ENCODE data around the gene INPP5D.
A peak's percentile ranks its signal among the peaks of the same experiment; 100 is the strongest.

INPP5D gene

DNA sequence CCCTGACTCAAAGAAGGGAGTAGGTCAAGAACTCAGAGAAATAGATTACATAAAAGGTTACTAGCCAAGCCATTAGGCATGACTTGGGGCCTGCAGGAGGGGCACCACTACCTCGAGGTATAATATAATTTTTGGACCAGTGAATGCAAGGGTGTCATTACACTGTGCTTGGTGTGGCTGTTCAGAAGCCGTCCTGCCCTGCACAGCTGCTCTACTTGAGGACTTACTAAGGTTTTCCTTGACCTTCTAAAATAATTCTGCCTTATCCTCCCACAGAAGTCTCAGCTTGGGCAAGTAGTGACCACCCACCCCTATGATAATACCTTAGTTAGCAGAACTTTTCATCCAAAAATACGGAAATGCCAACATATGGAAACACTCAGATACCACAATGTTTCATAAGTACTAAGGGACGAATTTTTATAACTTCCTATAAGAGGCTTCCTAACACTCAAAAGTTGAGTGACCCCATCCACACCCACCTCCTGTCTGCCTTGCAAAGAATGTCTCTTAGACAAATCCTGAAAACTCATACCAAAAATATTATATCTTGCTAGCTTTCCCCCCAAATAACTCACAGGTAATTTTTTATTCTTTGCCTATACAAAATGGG, 173.6 kb downstream of the INPP5D start:
- Mint-ChIP-seq H3K4me3 (peak overlapping the region; percentile 40), H3K36me3 (no peaks in the 10 kb centered on the region), H3K27ac (no peak overlapping the region), H3K27me3 (no peaks in the 10 kb centered on the region), H3K4me1 (peaks cover 27% of the 10 kb centered on the region), H3K9me3 (no peaks in the 10 kb centered on the region)

DNA sequence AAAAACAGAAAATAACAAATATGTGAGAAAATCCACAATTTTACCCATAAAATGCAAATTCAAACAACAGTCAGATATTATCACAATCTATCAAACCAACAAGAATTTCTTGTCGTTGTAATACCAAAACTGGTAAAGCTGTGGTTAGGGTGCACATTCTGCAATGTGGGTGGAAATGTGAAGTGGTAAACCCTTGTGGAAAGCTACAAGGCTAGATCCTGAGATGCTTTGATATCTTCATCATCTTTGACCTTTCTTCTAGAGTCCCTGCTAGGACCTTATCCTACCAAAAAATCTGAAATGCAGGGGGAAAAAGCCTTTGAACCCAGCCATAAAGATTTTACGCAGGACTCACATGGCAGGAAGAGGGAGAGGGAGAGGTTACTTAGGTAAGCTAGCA, 174.1 kb downstream of the INPP5D start:
- Mint-ChIP-seq H3K9me3 (no peaks in the 10 kb centered on the region), H3K4me3 (peak overlapping the region; percentile 40), H3K27ac (peak overlapping the region; percentile 62), H3K36me3 (no peaks in the 10 kb centered on the region), H3K27me3 (no peaks in the 10 kb centered on the region), H3K4me1 (peaks cover 33% of the 10 kb centered on the region)

DNA sequence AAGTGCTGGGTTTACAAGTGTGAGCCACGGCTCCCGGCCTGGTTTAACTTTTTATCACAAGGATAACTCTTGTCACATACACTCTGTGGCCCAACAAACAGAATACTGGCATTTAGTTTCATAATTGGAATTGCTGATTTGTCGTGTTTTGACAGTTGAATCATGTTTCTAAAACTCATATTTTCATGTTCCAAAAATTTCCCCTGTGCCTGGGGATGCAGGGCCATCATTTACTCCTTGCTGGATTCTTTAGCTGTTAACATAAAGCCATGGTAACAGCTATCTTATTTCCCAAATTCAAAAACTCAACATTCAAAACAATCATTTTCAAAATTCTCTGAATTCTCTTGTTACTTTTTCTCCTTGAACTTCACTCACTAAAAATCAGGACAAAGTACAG, 174.9 kb downstream of the INPP5D start:
- Mint-ChIP-seq H3K36me3 (no peaks in the 10 kb centered on the region), H3K4me1 (peaks cover 40% of the 10 kb centered on the region), H3K9me3 (no peaks in the 10 kb centered on the region), H3K27me3 (no peaks in the 10 kb centered on the region), H3K4me3 (no peak overlapping the region), H3K27ac (no peak overlapping the region)

DNA sequence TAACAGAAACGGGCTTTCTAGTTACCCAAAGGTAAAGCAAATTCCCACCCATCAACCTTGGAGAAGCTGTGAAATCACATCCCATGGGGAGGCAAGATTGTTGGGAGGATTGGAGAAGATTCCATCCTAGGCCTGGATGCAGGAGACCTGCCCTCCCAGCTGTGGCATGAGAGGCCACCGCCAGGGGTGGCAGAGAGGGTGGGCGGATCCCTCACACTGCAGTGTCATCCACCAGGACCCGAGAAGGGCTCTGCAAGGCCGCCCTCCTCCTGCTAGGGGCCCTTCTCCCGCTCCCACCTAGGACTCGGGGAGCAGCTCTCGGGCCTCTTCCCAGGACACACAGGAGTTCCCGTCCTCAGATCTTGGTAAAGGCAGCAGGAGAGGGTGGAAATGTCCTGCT, 175.8 kb downstream of the INPP5D start:
- H3K4me3 Mint-ChIP-seq: no peak overlapping the region
- H3K9me3 Mint-ChIP-seq: no peaks in the 10 kb centered on the region
- no peaks in the 10 kb centered on the region for H3K27me3 Mint-ChIP-seq
- no peaks in the 10 kb centered on the region for H3K36me3 Mint-ChIP-seq
- H3K27ac Mint-ChIP-seq: no peak overlapping the region
- H3K4me1 Mint-ChIP-seq: peaks cover 44% of the 10 kb centered on the region

DNA sequence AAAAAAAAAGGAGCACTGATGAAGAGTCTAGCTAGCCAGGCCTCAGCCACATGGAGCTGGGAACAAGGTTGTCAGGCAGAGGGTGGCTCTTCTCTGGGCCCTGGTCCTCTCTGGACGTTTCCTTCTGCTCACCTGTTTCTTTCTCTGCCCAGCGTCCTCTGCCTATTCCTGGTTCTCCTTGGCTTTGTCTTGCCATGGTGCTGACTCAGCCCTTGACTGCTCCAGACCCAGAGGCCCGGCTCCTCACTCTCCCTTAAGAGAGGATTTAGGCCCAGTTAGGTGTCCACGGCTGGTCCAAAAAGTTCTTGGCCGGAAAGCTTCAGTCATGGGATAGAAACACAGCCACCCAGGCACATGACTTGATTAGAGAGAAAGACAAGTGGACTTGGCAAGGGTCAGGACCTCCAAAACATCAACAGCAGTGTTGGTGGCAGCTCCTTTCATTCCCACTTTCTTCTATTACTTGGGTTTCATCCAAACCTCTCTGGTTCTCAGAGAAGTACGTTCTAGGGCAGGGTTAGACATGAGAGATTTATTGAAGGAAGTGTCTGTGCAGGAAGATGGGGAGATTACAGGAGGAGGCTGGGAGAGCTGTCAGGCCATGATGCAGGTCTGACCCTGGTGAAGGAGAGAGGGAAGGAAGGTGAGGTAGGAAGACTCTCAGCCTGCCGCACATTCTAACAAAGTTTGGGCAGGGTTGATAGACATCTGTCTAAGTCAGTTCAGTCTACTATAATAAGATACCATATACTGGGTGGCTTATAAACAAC, 176.9 kb downstream of the INPP5D start:
- Mint-ChIP-seq H3K4me1 (peaks cover 53% of the 10 kb centered on the region), H3K27me3 (no peaks in the 10 kb centered on the region), H3K4me3 (no peak overlapping the region), H3K9me3 (no peaks in the 10 kb centered on the region), H3K27ac (peak overlapping the region; percentile 12), H3K36me3 (no peaks in the 10 kb centered on the region)

DNA sequence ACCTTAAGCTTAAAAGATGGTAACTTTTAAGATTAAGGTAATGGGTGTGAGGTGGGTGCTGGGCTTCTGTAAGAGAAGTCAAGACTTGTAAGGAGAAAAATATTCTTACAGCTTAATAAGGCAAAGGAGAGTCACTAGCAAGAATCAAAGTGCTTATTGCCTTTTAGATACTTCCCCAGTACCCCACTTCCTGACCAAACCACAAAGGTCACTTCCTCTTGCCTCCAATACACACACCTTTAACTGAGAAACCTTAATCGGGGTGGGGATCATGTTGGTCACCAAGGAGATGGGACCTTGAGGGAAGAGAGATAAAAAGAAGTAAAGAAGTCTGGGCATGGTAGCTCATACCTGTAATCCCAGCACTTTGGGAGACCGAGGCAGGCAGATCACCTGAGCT, 180.8 kb downstream of the INPP5D start:
- Mint-ChIP-seq H3K36me3 (no peaks in the 10 kb centered on the region), H3K4me3 (peak overlapping the region; percentile 55), H3K4me1 (peaks cover 65% of the 10 kb centered on the region), H3K27me3 (no peaks in the 10 kb centered on the region), H3K27ac (peak overlapping the region; percentile 81), H3K9me3 (no peaks in the 10 kb centered on the region)

DNA sequence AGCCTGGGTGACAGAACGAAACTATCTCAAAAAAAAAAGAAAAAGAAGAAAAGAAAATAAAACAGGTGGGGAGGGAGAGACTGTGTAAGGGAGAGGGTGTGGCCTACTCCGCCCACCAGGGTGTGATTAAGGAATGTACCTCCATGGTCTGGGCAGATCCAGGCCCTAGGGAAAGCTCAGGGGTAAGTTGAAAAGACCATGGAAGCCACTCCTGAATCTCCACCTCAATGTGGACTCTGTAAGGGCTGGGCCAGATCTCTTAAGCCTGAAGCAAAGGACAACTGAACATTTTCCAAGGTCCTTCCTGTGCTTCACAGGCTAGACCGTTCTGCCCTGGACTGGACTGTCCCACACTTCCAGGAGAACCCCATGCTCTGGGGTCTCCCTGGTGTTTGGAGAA, 181.7 kb downstream of the INPP5D start:
- H3K4me3 Mint-ChIP-seq: no peak overlapping the region
- peaks cover 70% of the 10 kb centered on the region for H3K4me1 Mint-ChIP-seq

DNA sequence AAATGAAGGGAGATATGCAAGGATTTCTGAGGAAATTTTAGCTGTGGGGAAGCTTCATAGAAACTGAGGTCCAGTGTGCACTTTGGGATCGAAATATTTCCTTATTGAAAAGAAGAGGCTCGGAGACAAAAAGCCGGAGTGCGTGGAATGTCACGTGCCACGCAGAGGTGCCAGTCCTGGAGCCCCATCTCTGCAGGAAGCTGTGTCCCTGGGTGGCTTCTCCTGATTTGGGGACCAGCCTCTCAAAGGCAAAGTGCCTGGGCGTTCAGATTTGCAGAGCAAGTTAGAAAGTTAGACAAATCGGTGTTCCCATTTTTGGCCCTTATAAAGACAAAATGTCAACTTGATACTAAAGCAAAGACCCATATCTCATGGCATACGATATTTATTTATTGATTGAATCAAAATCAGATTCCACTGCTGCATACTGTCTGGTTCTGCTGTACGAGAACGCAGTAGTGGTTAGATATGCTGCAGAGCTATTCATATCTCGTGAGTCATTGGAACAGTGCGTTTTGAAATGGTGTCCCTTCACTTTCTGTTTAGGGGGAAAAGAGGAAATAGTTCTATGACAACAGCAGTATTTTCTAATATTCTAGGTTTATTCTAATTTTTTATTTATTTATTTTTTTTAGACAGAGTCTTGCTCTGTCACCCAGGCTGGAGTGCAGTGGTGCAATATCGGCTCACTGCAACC, 182.2 kb downstream of the INPP5D start:
- no peaks in the 10 kb centered on the region for H3K9me3 Mint-ChIP-seq
- peaks cover 71% of the 10 kb centered on the region for H3K4me1 Mint-ChIP-seq
- H3K36me3 Mint-ChIP-seq: no peaks in the 10 kb centered on the region
- H3K27ac Mint-ChIP-seq: no peak overlapping the region
- H3K27me3 Mint-ChIP-seq: no peaks in the 10 kb centered on the region
- peak overlapping the region; percentile 8 for H3K4me3 Mint-ChIP-seq

More for the DNA sequence above, 181.7 kb downstream of the INPP5D start:
- Mint-ChIP-seq H3K27ac (no peak overlapping the region), H3K36me3 (no peaks in the 10 kb centered on the region), H3K27me3 (no peaks in the 10 kb centered on the region), H3K9me3 (no peaks in the 10 kb centered on the region)

DNA sequence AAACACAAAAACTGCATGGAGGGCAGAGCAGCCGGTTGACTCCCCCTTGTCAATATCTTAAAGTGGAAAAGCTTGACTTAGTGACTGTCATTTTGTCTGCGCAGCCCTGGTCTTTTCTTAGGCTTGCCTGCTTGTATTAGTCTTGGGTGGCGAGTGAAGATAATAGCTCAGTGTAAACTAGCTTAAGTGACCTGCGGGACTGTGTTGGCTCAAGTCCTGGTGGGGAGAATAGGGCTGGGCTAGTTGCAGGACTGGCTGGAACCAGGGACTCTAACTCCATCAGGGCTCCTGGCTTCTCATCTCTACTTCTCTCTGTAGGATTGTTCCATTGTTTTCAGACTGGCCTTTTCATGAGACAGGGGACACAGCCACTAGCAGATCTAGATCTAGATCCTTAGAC, 183.2 kb downstream of the INPP5D start:
- peaks cover 72% of the 10 kb centered on the region for H3K4me1 Mint-ChIP-seq

DNA sequence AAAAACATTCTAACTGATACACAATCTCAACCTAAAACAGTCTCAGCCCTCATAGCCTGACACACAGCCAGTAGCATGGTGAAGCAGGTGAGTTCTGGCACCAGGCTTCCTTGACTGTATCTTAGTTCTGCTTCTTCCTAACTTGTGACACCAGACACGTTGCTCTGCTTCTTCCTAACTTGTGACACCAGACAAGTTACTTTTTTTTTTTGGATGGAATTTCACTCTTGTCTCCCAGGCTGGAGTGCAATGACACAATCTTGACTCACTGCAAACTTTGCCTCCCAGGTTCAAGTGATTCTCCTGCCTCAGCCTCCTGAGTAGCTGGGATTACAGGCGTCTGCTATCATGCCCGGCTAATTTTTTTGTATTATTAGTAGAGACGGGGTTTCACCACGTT, 184.7 kb downstream of the INPP5D start:
- peaks cover 69% of the 10 kb centered on the region for H3K4me1 Mint-ChIP-seq
- H3K4me3 Mint-ChIP-seq: no peak overlapping the region
- H3K27me3 Mint-ChIP-seq: no peaks in the 10 kb centered on the region
- H3K9me3 Mint-ChIP-seq: no peaks in the 10 kb centered on the region
- H3K27ac Mint-ChIP-seq: peak overlapping the region; percentile 81
- no peaks in the 10 kb centered on the region for H3K36me3 Mint-ChIP-seq

More for the DNA sequence above, 183.2 kb downstream of the INPP5D start:
- Mint-ChIP-seq H3K4me3 (no peak overlapping the region), H3K27ac (peak overlapping the region; percentile 55), H3K9me3 (no peaks in the 10 kb centered on the region), H3K36me3 (no peaks in the 10 kb centered on the region), H3K27me3 (no peaks in the 10 kb centered on the region)

DNA sequence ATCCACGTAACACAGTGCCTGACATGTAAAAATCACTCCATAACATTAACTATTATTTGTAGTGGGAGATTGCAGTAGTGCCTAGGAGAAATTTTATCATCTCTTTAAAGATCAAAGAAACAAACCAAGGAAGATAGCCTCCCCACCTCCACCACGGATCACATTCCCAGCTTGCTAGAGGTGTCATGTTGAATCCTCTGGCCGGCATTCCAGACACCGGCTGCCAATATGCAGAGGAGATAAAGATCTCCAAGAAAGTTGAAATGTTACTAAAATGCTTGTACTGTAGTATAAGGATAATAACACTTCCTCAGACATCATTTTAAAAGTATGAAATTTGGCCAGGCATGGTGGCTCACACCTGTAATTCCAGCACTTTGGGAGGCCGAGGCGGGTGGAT, 185.3 kb downstream of the INPP5D start:
- Mint-ChIP-seq H3K27me3 (no peaks in the 10 kb centered on the region), H3K4me1 (peaks cover 71% of the 10 kb centered on the region), H3K27ac (peak overlapping the region; percentile 70), H3K4me3 (no peak overlapping the region), H3K36me3 (no peaks in the 10 kb centered on the region), H3K9me3 (no peaks in the 10 kb centered on the region)

DNA sequence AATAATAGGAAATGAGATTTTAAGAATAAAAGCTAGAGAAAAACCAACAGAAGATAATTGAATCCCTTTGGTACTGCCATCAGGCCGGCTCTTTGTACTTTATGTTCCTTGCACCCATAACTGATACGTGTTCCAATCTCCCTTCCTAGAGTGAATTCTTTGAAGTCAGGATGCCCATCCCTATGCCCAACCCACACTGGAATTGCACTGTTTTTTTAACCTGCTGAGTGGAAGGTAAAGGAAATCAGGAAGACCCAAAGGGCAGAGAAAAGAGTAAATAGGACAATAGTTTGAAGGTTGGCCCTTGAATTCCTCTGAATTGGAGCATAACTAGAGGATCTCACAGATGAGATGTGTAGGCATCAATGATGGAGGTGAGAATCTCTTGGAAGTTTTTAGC, 187.0 kb downstream of the INPP5D start:
- no peaks in the 10 kb centered on the region for H3K27me3 Mint-ChIP-seq
- peaks cover 65% of the 10 kb centered on the region for H3K4me1 Mint-ChIP-seq
- peak overlapping the region; percentile 75 for H3K4me3 Mint-ChIP-seq
- no peaks in the 10 kb centered on the region for H3K9me3 Mint-ChIP-seq
- no peaks in the 10 kb centered on the region for H3K36me3 Mint-ChIP-seq
- H3K27ac Mint-ChIP-seq: peak overlapping the region; percentile 98

DNA sequence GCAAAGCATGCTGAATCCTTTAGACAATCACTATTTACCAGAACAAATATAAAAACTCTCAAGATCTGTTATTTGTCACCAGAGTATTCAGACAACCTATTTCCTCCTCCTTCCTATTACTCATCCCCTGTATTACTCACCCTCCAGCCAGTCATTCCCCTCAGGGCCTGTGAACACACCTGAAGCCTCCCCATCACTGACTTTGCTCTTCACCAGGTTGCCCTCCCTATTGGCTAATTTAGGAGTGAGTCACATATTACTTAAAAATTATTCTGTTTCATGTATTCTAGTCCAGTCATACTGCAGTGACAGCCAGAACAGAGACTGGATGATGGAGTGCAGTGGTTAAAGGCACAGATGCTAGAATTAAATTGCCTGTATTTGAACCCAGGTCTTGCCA, 187.6 kb downstream of the INPP5D start:
- Mint-ChIP-seq H3K27ac (peak overlapping the region; percentile 98), H3K36me3 (no peaks in the 10 kb centered on the region), H3K27me3 (no peaks in the 10 kb centered on the region), H3K9me3 (no peaks in the 10 kb centered on the region), H3K4me3 (peak overlapping the region; percentile 75), H3K4me1 (peaks cover 62% of the 10 kb centered on the region)

DNA sequence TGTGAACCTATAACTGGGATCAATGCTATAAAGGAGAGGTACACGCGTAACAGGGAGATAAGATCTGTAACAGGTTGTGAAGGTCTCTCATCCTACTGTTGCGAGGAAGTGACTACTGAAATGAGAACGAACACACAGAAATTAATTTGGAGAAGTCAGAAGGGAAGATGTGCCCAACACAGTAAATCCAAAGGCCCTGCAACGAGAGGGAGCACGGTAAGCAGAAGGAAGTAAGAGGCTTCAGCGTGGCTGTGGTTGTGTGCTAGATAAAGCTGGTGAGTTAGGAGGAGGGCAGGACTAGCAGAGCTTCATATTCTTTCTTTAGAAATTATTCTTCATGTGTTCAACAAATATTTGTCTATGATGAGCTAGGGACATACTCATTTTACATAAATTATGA, 188.9 kb downstream of the INPP5D start:
- Mint-ChIP-seq H3K27ac (peak overlapping the region; percentile 85), H3K4me1 (peaks cover 66% of the 10 kb centered on the region), H3K36me3 (peaks cover 2% of the 10 kb centered on the region), H3K9me3 (no peaks in the 10 kb centered on the region), H3K27me3 (no peaks in the 10 kb centered on the region), H3K4me3 (peak overlapping the region; percentile 8)

DNA sequence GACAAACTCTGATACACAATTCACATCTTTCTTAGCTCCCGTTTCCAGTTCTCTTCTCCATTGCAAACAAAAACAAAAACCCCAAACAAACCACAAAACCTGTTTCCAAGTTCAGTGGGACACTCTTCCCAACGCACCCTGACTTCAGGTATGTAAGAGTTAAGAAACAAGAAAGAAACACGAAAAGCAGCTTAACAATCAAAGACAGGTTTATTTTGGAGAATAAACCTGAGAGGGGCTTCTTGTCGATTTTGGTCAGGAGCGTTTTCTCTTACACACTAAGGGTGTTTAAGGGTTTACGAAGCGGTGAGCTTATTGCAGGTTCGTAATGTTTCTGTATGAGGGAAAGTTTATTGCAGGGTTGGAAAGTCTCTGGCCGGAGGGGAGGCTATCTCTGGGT, 190.4 kb downstream of the INPP5D start:
- H3K27me3 Mint-ChIP-seq: no peaks in the 10 kb centered on the region
- H3K4me3 Mint-ChIP-seq: peak overlapping the region; percentile 96
- peaks cover 2% of the 10 kb centered on the region for H3K36me3 Mint-ChIP-seq
- peaks cover 68% of the 10 kb centered on the region for H3K4me1 Mint-ChIP-seq
- no peaks in the 10 kb centered on the region for H3K9me3 Mint-ChIP-seq
- peak overlapping the region; percentile 96 for H3K27ac Mint-ChIP-seq

DNA sequence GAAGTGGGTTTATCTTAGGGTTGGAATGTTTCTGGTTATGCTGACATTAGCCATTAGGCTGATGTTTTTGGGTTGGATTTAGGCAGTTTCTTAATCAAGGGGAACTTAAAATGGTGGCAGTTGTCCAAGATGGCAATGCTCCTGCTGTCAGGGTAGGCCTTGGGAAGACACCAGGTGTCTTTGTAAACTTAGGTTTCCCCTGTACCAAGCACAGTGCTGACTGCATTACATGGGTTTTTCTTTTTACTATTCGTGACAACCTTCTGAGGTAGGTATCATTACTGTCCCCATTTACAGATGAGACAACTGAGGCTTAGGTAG, 190.8 kb downstream of the INPP5D start:
- peak overlapping the region; percentile 96 for H3K4me3 Mint-ChIP-seq
- peak overlapping the region; percentile 96 for H3K27ac Mint-ChIP-seq
- H3K36me3 Mint-ChIP-seq: peaks cover 2% of the 10 kb centered on the region
- H3K9me3 Mint-ChIP-seq: no peaks in the 10 kb centered on the region
- no peaks in the 10 kb centered on the region for H3K27me3 Mint-ChIP-seq
- H3K4me1 Mint-ChIP-seq: peaks cover 72% of the 10 kb centered on the region

All from activated naive CD4-positive, alpha-beta T cell treated with anti-CD3 and anti-CD28 coated beads, Interleukin-2, amount 50 U/mL, for 24 hours (primary cell).